Panc1 (cell line): ENCODE results near the gene LRRC8C. TPM values are rescaled to one million over a fixed set of nuclear protein-coding genes. Genes with fewer than 3 reads are reported as not detected.

Source experiments
- ATAC-seq: fragments of 200-7000 bp; cut with Tn5 transposase; 2 replicates; pipeline ENCODE4 v1.9.1; 2020; ENCODE audit warnings: mild to moderate bottlenecking, moderate library complexity
- BruUV-seq: library from RNA; stranded (reverse); fragments of 400-500 nt; replicated peaks from 2 replicates; lab custom pipeline; 2021; lab: Mats Ljungman, UMichigan
- CTCF ChIA-PET: fragments of 300-600 bp; sonication (Branson Sonifier 250); formaldehyde crosslinking; loops from one replicate; lab custom pipeline; 2022; ENCODE audit warnings: antibody characterized with exemption; lab: Charles Lee
- POLR2A ChIA-PET: fragments of 300-600 bp; sonication (Branson Sonifier 250); formaldehyde crosslinking; loops from one replicate; lab custom pipeline; 2022; ENCODE audit warnings: antibody characterized with exemption; lab: Charles Lee
- DNase-seq: peaks from one replicate; pipeline ENCODE4 v3.0.0-alpha.2; 2010; ENCODE audit warnings: low read depth, low spot score
- H3K27ac ChIP-seq: 2 replicates; pipeline ENCODE4 v1.5.1; 2011; ENCODE audit warnings: mild to moderate bottlenecking, low read length, inconsistent platforms
- H3K27me3 ChIP-seq: fragments of 200-500 bp; sonication (Bioruptor generic); 2 replicates; pipeline ENCODE4 v1.6.0; 2014; ENCODE audit warnings: low read length, inconsistent platforms; ENCODE audit not compliant: control insufficient read depth, insufficient read depth
- H3K36me3 ChIP-seq: fragments of 200-500 bp; sonication (Bioruptor generic); 2 replicates; pipeline ENCODE4 v1.5.1; 2014; ENCODE audit warnings: inconsistent platforms, mild to moderate bottlenecking, low read length, moderate library complexity; ENCODE audit not compliant: control insufficient read depth, insufficient read depth
- H3K4me1 ChIP-seq: 2 replicates; pipeline ENCODE4 v1.5.1; 2011; ENCODE audit warnings: inconsistent platforms, mild to moderate bottlenecking, low read length, moderate library complexity; ENCODE audit not compliant: control insufficient read depth, insufficient read depth
- H3K4me3 ChIP-seq, 2 experiments: 2 replicates each; pipeline ENCODE4 v1.5.1; 2011 to 2012; ENCODE audit warnings: low read depth in 2 of 2, low read length in 2 of 2, mild to moderate bottlenecking in 2 of 2, inconsistent platforms in 1 of 2, moderate library complexity in 1 of 2
- H3K9me3 ChIP-seq: fragments of 200-500 bp; sonication (Bioruptor generic); 2 replicates; pipeline ENCODE4 v1.5.1; 2014; ENCODE audit warnings: low read depth, mild to moderate bottlenecking, inconsistent platforms, low read length, moderate library complexity; ENCODE audit not compliant: control insufficient read depth, insufficient read depth
- POLR2AphosphoS5 ChIP-seq: IDR thresholded peaks from 2 replicates; pipeline ENCODE4 v1.6.1; 2012; ENCODE audit warnings: mild to moderate bottlenecking, low read depth, low read length, moderate library complexity
- SIN3A ChIP-seq: IDR thresholded peaks from 2 replicates; pipeline ENCODE4 v1.6.1; 2012; ENCODE audit warnings: low read depth, mild to moderate bottlenecking, low read length, moderate library complexity, borderline replicate concordance; ENCODE audit not compliant: insufficient read depth
- TCF7L2 ChIP-seq: IDR thresholded peaks from 2 replicates; pipeline ENCODE4 v1.6.1; 2011; ENCODE audit warnings: mild to moderate bottlenecking, low read depth, low read length, inconsistent platforms
- in situ Hi-C: cut with HindIII; loops from 2 replicates; pipeline ENCODE4 v1.10.0; 2016; ENCODE audit warnings: low sequenced_read_pairs, low pct_unique_long_range_greater_than_20kb
- intact Hi-C: fragments of 100-400 bp; cut with micrococcal nuclease; formaldehyde crosslinking; loops from one replicate; pipeline ENCODE4 v1.10.0; 2022; ENCODE audit not compliant: unreplicated experiment
- total RNA-seq: library from RNA; stranded (reverse); gene quantifications from one replicate; pipeline ENCODE4 v1.2.1, GENCODE V29; 2021; ENCODE audit not compliant: unreplicated experiment
- TF ChIP-seq, protein P1 (sequence below), 2 experiments: IDR thresholded peaks; 2 replicates each; pipeline ENCODE4 v1.6.1; 2011 to 2012; ENCODE audit warnings: low read depth in 2 of 2, control low read depth in 1 of 2, low read length in 1 of 2, mild to moderate bottlenecking in 1 of 2, moderate library complexity in 1 of 2; ENCODE audit not compliant: insufficient read depth in 1 of 2
- TF ChIP-seq, protein P2 (sequence below): fragments of 450-650 bp; IDR thresholded peaks from 2 replicates; pipeline ENCODE4 v1.5.1; 2017; ENCODE audit warnings: mild to moderate bottlenecking

The LRRC8C gene
- total RNA-seq, 1 experiment from 2014 or later: 17.1 TPM

DNA sequence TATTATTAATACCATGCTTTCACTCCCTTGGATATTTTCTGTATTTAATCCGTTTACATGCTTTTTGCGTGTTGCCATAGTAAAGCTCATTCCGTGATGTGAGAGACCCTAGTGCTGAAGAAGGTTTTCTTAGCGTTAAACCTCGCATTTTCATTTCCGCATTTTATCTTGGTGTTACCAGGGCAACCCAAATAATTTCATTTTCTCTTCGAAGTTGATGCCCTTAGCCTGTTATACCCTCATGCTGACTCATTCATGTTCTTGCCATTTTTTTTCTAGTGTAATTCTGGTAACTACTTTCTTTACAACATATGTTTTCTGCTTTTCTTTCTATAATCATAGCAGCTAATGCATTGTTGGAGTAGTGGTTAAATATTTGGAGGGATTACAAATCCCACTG lies 37.2 kb downstream of the LRRC8C start:
- intact Hi-C loops: no loop called here
- H3K27ac ChIP-seq: no peak overlapping the region
- CTCF ChIA-PET: no interaction called here

DNA sequence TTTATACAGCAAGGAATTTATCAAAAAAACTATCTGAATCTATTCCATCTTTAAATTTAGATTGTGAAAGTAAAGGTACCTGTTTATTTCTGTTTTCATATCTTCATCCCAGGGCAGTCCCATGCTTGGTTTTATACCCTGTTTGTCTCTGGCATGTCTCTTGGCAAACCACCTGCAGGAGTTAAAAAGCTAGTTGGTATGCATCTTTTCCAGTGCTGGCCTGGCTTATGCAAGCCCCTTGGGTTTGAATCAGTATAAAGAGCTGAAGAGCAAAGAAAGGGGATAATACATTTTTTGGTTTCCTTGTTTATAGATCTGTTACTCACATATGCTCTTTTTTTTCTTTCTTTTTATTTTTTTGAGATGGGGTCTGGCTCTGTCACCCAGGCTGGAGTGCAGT lies 37.8 kb downstream of the LRRC8C start:
- intact Hi-C loops: no loop called here
- CTCF ChIA-PET: no interaction called here
- TF ChIP-seq SIN3A (no peak), TCF7L2 (no peak), POLR2AphosphoS5 (no peak)
- TF ChIP-seq, protein P1, sequence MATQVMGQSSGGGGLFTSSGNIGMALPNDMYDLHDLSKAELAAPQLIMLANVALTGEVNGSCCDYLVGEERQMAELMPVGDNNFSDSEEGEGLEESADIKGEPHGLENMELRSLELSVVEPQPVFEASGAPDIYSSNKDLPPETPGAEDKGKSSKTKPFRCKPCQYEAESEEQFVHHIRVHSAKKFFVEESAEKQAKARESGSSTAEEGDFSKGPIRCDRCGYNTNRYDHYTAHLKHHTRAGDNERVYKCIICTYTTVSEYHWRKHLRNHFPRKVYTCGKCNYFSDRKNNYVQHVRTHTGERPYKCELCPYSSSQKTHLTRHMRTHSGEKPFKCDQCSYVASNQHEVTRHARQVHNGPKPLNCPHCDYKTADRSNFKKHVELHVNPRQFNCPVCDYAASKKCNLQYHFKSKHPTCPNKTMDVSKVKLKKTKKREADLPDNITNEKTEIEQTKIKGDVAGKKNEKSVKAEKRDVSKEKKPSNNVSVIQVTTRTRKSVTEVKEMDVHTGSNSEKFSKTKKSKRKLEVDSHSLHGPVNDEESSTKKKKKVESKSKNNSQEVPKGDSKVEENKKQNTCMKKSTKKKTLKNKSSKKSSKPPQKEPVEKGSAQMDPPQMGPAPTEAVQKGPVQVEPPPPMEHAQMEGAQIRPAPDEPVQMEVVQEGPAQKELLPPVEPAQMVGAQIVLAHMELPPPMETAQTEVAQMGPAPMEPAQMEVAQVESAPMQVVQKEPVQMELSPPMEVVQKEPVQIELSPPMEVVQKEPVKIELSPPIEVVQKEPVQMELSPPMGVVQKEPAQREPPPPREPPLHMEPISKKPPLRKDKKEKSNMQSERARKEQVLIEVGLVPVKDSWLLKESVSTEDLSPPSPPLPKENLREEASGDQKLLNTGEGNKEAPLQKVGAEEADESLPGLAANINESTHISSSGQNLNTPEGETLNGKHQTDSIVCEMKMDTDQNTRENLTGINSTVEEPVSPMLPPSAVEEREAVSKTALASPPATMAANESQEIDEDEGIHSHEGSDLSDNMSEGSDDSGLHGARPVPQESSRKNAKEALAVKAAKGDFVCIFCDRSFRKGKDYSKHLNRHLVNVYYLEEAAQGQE (IDR thresholded peaks at IDR 0.05; ENCODE audit: insufficient read depth in 1 of 2, low read depth in 2 of 2, low read length in 1 of 2): no peak
- TF ChIP-seq, protein P2, sequence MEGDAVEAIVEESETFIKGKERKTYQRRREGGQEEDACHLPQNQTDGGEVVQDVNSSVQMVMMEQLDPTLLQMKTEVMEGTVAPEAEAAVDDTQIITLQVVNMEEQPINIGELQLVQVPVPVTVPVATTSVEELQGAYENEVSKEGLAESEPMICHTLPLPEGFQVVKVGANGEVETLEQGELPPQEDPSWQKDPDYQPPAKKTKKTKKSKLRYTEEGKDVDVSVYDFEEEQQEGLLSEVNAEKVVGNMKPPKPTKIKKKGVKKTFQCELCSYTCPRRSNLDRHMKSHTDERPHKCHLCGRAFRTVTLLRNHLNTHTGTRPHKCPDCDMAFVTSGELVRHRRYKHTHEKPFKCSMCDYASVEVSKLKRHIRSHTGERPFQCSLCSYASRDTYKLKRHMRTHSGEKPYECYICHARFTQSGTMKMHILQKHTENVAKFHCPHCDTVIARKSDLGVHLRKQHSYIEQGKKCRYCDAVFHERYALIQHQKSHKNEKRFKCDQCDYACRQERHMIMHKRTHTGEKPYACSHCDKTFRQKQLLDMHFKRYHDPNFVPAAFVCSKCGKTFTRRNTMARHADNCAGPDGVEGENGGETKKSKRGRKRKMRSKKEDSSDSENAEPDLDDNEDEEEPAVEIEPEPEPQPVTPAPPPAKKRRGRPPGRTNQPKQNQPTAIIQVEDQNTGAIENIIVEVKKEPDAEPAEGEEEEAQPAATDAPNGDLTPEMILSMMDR: no peak
- no peak for ATAC-seq
- no peak overlapping the region for H3K27ac ChIP-seq
- POLR2A ChIA-PET: no interaction called here
- H3K4me1 ChIP-seq: no peaks in the 10 kb centered on the region
- no peak overlapping the region for H3K4me3 ChIP-seq
- H3K27me3 ChIP-seq: no peaks in the 10 kb centered on the region
- in situ Hi-C loops: no loop called here
- no peaks in the 10 kb centered on the region for H3K36me3 ChIP-seq
- no peaks in the 10 kb centered on the region for H3K9me3 ChIP-seq
- DNase-seq: no peak
- no TSS peak for BruUV-seq

More for the DNA sequence above, 37.2 kb downstream of the LRRC8C start:
- Histone ChIP-seq H3K27me3 (no peaks in the 10 kb centered on the region), H3K4me1 (no peaks in the 10 kb centered on the region), H3K9me3 (no peaks in the 10 kb centered on the region), H3K4me3 (no peak overlapping the region), H3K36me3 (no peaks in the 10 kb centered on the region)
- ATAC-seq (no peak), DNase-seq (no peak)
- TF ChIP-seq, protein P2: no peak
- no peak for TF ChIP-seq TCF7L2
- TF ChIP-seq POLR2AphosphoS5: no peak
- TF ChIP-seq SIN3A: no peak
- TF ChIP-seq, protein P1 (IDR thresholded peaks at IDR 0.05; ENCODE audit: insufficient read depth in 1 of 2, low read depth in 2 of 2, low read length in 1 of 2): no peak
- BruUV-seq: no TSS peak
- POLR2A ChIA-PET: no interaction called here
- in situ Hi-C loops: no loop called here
